ENCODE data around the gene CREB3. TPM values are rescaled to one million over a fixed set of nuclear protein-coding genes. Genes with fewer than 3 reads are reported as not detected.

CREB3 gene
- 53.3 and 55.1 TPM in 2 replicates for total RNA-seq (2014; rRNA removed; shearing (Covaris generic); ENCODE audit: low replicate concordance)

- in situ Hi-C loops (cut with HindIII; ENCODE audit: low pct_unique_long_range_greater_than_20kb, low sequenced_read_pairs) = no loop called here
- peak; percentile 99 for DNase-seq (ENCODE audit: low read depth)
Measured at GRCh38 chr9:35732185-35732799, at the start of gene CREB3, which contains the start of gene TLN1. Gene CREB3 (plus strand): TSS chr9:35732666. CDS start chr9:35732773, 107 bp downstream. Gene TLN1 (minus strand): TSS chr9:35732195. CDS start chr9:35725694, 6,501 bp downstream.

- in situ Hi-C loops (cut with HindIII; ENCODE audit: low pct_unique_long_range_greater_than_20kb, low sequenced_read_pairs) = no loop called here
- DNase-seq (ENCODE audit: low read depth) = no peak
Measured at GRCh38 chr9:35683323-35683722, 49.1 kb upstream of the CREB3 start.

- in situ Hi-C loops (cut with HindIII; ENCODE audit: low pct_unique_long_range_greater_than_20kb, low sequenced_read_pairs) = no loop called here
- DNase-seq (ENCODE audit: low read depth) = no peak
Measured at GRCh38 chr9:35684921-35685320, 47.5 kb upstream of the CREB3 start.

- no peak for DNase-seq (ENCODE audit: low read depth)
- in situ Hi-C loops (cut with HindIII; ENCODE audit: low pct_unique_long_range_greater_than_20kb, low sequenced_read_pairs) = no loop called here
Measured at GRCh38 chr9:35685506-35685905, 47.0 kb upstream of the CREB3 start.

GRCh38 chr9:35686222-35687203 lies 46.0 kb upstream of the CREB3 start:
- no peak for DNase-seq (ENCODE audit: low read depth)
- in situ Hi-C loops (cut with HindIII; ENCODE audit: low pct_unique_long_range_greater_than_20kb, low sequenced_read_pairs) = no loop called here

DNA sequence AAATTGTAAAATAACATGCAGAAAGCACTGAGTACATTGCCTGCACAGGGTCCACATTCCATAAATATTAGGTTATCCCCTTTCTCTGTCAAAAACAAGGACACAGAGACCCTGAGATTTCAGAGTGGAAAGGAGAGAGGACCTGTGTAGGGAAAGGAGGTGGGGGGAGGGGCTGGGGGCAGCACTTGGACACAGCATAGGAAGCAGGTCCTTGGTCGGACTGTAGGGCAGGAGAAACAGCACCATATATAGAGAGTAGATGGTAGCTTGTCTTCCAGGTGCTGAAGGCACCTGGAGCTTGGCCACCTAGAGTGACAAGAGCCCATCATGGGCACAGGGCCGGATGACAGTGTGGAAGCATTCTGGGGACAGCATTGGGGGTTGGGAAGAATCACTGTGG lies 45.2 kb upstream of the CREB3 start:
- in situ Hi-C loops (cut with HindIII; ENCODE audit: low pct_unique_long_range_greater_than_20kb, low sequenced_read_pairs) = no loop called here
- no peak for DNase-seq (ENCODE audit: low read depth)

- no peak for DNase-seq (ENCODE audit: low read depth)
- in situ Hi-C loops (cut with HindIII; ENCODE audit: low pct_unique_long_range_greater_than_20kb, low sequenced_read_pairs) = no loop called here
Measured at GRCh38 chr9:35687972-35688557, 44.4 kb upstream of the CREB3 start.

- peak; percentile 29 for DNase-seq (ENCODE audit: low read depth)
Measured at GRCh38 chr9:35688558-35689541, 43.6 kb upstream of the CREB3 start.

GRCh38 chr9:35689542-35690293 lies 42.7 kb upstream of the CREB3 start, which contains the start of gene TPM2:
Gene TPM2 (minus strand): TSS chr9:35689925. CDS start chr9:35689817, 108 bp downstream.
- no peak for DNase-seq (ENCODE audit: low read depth)
- in situ Hi-C loops (cut with HindIII; ENCODE audit: low pct_unique_long_range_greater_than_20kb, low sequenced_read_pairs) = no loop called here

More at GRCh38 chr9:35688558-35689541, 43.6 kb upstream of the CREB3 start:
- in situ Hi-C loops (cut with HindIII; ENCODE audit: low pct_unique_long_range_greater_than_20kb, low sequenced_read_pairs) = no loop called here

GRCh38 chr9:35690294-35690613 lies 42.2 kb upstream of the CREB3 start:
- in situ Hi-C loops (cut with HindIII; ENCODE audit: low pct_unique_long_range_greater_than_20kb, low sequenced_read_pairs) = no loop called here

DNA sequence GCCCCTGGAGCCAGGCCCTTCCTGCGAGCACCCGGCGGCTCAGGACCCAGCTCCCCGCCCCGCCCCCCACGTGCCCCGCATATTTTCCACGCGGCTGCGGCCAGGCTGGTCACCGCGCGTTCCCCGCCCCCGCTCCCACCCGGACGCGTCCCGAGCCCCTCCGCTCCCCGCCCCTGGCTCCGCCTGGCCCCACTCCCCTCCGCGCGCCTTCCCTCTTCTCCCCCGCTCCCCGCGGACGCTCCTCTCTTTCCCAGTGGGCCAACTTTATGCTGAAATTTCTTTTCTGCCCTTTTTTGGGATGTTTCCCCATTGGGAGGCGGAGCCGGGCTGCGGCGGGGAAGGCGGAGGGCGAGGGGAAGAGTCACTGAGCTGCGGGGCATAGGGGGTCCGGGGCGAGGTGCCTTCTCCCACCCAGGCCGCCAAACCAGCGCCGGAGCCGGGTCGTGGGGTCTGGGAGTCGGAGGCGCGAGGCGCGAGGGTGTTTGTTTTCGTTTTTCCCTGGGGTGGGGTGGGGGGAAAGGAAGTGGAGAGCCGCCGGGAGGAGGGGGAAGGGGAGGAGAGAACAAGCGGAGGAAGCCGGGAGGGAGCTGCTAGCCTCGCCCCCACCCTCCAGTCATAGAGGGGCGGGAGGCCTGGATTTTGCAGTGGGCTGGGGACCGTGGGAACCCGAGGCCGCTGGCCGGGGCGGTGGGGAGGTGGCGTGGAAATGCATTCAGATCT lies 41.7 kb upstream of the CREB3 start:
- in situ Hi-C loops (cut with HindIII; ENCODE audit: low pct_unique_long_range_greater_than_20kb, low sequenced_read_pairs) = no loop called here
- DNase-seq (ENCODE audit: low read depth) = peak; percentile 36

More at GRCh38 chr9:35690294-35690613, 42.2 kb upstream of the CREB3 start:
- DNase-seq (ENCODE audit: low read depth) = no peak

GRCh38 chr9:35691334-35691650 lies 41.2 kb upstream of the CREB3 start:
- in situ Hi-C loops (cut with HindIII; ENCODE audit: low pct_unique_long_range_greater_than_20kb, low sequenced_read_pairs) = no loop called here
- no peak for DNase-seq (ENCODE audit: low read depth)

DNA sequence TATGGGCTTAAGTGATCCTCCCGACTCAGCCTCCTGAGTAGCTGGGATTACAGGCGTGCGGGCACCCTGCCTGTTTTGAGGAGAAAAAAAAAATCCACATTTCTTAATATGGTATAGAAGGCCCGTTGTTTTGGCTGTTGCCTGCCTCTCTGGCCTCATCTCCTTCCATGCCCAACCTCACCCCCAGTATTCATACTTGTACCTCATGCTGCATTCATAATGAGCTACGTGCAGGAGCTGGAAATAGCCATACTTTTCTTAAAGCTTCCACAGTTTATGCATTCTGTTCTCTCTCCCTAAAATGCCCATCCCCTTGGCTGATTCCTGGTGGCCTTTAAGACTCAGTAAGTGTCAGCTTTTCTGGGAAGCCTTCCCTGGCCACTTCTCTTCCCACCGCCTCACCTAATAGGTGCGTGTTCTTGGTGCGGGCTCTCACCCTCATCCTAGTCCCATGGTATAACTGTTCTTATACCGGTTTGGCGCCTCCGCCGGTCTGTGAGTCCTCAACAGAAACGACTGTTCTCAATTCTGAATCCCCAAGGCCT lies 40.6 kb upstream of the CREB3 start:
- in situ Hi-C loops (cut with HindIII; ENCODE audit: low pct_unique_long_range_greater_than_20kb, low sequenced_read_pairs) = no loop called here

GRCh38 chr9:35695943-35696401 lies 36.5 kb upstream of the CREB3 start:
- in situ Hi-C loops (cut with HindIII; ENCODE audit: low pct_unique_long_range_greater_than_20kb, low sequenced_read_pairs) = no loop called here
- DNase-seq (ENCODE audit: low read depth) = no peak

More for the DNA sequence above, 40.6 kb upstream of the CREB3 start:
- DNase-seq (ENCODE audit: low read depth) = no peak

DNA sequence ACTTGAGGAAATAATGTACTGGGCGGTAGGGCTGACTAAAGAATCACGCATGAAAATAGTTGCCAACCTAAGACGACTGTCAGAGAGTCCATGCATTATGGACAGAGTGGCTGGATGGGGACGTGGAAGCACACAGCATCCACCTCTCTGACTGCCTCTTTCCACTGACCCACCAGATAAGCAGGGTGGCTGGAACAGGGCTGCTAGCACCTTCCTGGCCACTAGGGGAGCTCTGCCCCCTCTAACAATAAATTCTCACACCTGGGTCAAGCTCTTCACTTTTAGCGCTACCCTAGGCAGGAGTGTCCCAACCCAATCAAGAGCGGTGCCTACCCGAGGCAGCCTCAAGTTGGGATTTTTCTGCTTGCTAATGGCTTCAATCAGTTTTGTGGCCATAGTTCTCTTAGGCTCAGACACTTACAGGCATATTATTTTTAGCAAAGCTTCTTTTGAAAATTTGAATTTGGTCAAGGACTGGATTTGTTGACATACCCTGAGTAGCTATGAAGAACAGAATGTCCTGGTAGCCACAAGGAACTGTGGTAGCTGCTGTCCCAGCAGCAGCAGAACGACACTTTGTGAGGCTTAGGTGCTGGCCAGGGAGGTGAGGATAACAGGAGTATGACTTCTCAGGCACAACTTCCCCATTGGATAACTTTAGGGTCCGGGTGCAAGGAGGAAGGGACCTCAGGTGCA lies 35.8 kb upstream of the CREB3 start:
- in situ Hi-C loops (cut with HindIII; ENCODE audit: low pct_unique_long_range_greater_than_20kb, low sequenced_read_pairs) = no loop called here
- peak; percentile 34 for DNase-seq (ENCODE audit: low read depth)

DNA sequence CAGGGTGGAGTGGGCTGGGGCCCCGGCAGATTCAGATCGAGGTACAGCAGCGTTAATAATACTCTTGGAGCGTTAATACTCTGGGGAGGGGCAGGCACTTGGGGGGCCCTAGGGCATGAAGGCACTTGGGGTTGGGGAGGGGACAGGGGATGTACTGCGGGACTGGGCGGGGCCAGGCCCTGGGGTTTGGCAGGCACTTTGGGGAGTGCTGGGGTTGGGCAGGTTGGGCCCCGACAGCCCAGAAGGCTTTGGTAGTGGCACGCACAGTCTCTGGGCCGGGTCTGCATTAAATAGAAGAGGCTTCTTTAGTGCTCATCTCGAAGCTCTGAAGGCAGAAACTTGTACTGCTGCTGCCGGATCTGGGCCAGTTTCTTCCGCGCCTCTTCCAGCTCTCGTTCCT lies 35.0 kb upstream of the CREB3 start:
- in situ Hi-C loops (cut with HindIII; ENCODE audit: low pct_unique_long_range_greater_than_20kb, low sequenced_read_pairs) = no loop called here
- no peak for DNase-seq (ENCODE audit: low read depth)
